ENCODE data around the gene TRPM5. TPM values are rescaled to one million over a fixed set of nuclear protein-coding genes. Genes with fewer than 3 reads are reported as not detected.
"Not testable (repeated sequence)": the region's sequence is repeated elsewhere in the genome, so short reads cannot be mapped to it uniquely, and the experiment has no call there.

The TRPM5 gene
- total RNA-seq, 4 donors from 2014 or later: not detected

- WGBS, 2 donors: 78 to 80% methylated on average over 5 of the region's 5 CpGs
- H3K4me3 ChIP-seq (ENCODE audit: low read depth, poor library complexity, severe bottlenecking): no peak overlapping the region
- DNase-seq (ENCODE audit: low spot score in 2 of 2): no peak
- TF ChIP-seq POLR2A (IDR thresholded peaks at IDR 0.05): no peak
- intact Hi-C loops (cut with DNase I; ENCODE audit: low total_unique reads): no loop called here
These were observed 38.4 kb upstream of the TRPM5 start for GRCh38 chr11:2482745-2483144.

GRCh38 chr11:2482204-2482603, 37.9 kb upstream of the TRPM5 start:
- DNase-seq (ENCODE audit: low spot score in 2 of 2): no peak
- no peak overlapping the region for H3K4me3 ChIP-seq (ENCODE audit: low read depth, poor library complexity, severe bottlenecking)
- intact Hi-C loops (cut with DNase I; ENCODE audit: low total_unique reads): no loop called here
- TF ChIP-seq CTCF (IDR thresholded peaks at IDR 0.05): no peak
- TF ChIP-seq POLR2A (IDR thresholded peaks at IDR 0.05): no peak
- WGBS, 2 donors: 46 to 50% methylated on average over 3 of the region's 3 CpGs

GRCh38 chr11:2481253-2481652, 36.9 kb upstream of the TRPM5 start:
- WGBS, 2 donors: 30 to 38% methylated on average over 14 of the region's 14 CpGs
- no peak overlapping the region for H3K4me3 ChIP-seq (ENCODE audit: low read depth, poor library complexity, severe bottlenecking)
- no peak for DNase-seq (ENCODE audit: low spot score in 2 of 2)
- intact Hi-C loops (cut with DNase I; ENCODE audit: low total_unique reads): no loop called here
- no peak for TF ChIP-seq POLR2A (IDR thresholded peaks at IDR 0.05)
- no peak for TF ChIP-seq CTCF (IDR thresholded peaks at IDR 0.05)

GRCh38 chr11:2480874-2481220, 36.5 kb upstream of the TRPM5 start:
- DNase-seq (ENCODE audit: low spot score in 2 of 2): no peak
- H3K4me3 ChIP-seq (ENCODE audit: low read depth, poor library complexity, severe bottlenecking): no peak overlapping the region
- 21% methylated on average over 7 of the region's 7 CpGs for WGBS, 2 donors
- TF ChIP-seq POLR2A (IDR thresholded peaks at IDR 0.05) (no peak), CTCF (IDR thresholded peaks at IDR 0.05) (no peak)
- intact Hi-C loops (cut with DNase I; ENCODE audit: low total_unique reads): no loop called here

GRCh38 chr11:2480067-2480873, 36.0 kb upstream of the TRPM5 start:
- 59 to 63% methylated on average over 6 of the region's 6 CpGs for WGBS, 2 donors
- H3K4me3 ChIP-seq (ENCODE audit: low read depth, poor library complexity, severe bottlenecking); intact Hi-C loops (cut with DNase I; ENCODE audit: low total_unique reads); DNase-seq (ENCODE audit: low spot score in 2 of 2): not testable (repeated sequence)

GRCh38 chr11:2477936-2478335, 33.6 kb upstream of the TRPM5 start:
- no peak for TF ChIP-seq POLR2A (IDR thresholded peaks at IDR 0.05)
- no peak for TF ChIP-seq CTCF (IDR thresholded peaks at IDR 0.05)
- WGBS, 2 donors: 83 to 86% methylated on average over 8 of the region's 8 CpGs
- no peak for DNase-seq (ENCODE audit: low spot score in 2 of 2)
- H3K4me3 ChIP-seq (ENCODE audit: low read depth, poor library complexity, severe bottlenecking): no peak overlapping the region
- intact Hi-C loops (cut with DNase I; ENCODE audit: low total_unique reads): no loop called here

- no peak overlapping the region for H3K4me3 ChIP-seq (ENCODE audit: low read depth, poor library complexity, severe bottlenecking)
- 51 to 69% methylated on average over 3 of the region's 3 CpGs for WGBS, 2 donors
- DNase-seq (ENCODE audit: low spot score in 2 of 2): no peak
- TF ChIP-seq CTCF (IDR thresholded peaks at IDR 0.05) (no peak), POLR2A (IDR thresholded peaks at IDR 0.05) (no peak)
- intact Hi-C loops (cut with DNase I; ENCODE audit: low total_unique reads): no loop called here
These were observed 32.9 kb upstream of the TRPM5 start for GRCh38 chr11:2477254-2477653.
